GM12801 (cell line): ENCODE measurements around the gene VOPP1.

Source experiments
- TF ChIP-seq, protein P1 (sequence below): IDR thresholded peaks from one replicate; pipeline ENCODE4 v1.5.1; 2011; ENCODE audit warnings: control low read depth; ENCODE audit not compliant: insufficient read length; ENCODE audit errors: extremely low read depth

Gene VOPP1

DNA sequence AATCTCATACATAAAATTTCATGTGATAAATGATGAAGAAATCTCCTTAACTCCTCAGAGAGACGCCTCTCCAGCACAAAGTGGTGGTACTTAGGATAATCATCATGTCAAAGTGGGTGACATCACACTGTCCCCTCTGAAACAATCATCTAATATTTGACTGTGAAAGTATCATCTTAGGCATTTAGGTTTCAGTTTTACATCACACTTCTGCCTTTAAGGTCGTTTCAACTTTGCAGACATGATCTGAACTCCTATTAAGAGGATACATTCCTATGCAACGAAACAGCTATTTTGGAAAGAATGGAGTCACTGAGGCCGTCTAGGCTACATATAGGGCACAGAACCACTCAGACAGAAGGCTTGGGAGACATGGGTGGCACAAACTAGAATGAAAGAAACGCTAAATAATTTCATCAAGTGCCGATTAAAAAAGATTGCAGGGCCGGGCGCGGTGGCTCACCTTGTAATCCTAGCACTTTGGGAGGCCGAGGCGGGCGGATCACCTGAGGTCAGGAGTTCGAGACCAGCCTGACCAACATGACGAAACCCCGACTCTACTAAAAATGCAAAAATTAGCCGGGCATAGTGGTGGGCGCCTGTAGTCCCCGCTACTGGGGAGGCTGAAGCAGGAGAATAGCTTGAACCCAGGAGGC, 2.0 kb downstream of the VOPP1 start:
- TF ChIP-seq, protein P1, sequence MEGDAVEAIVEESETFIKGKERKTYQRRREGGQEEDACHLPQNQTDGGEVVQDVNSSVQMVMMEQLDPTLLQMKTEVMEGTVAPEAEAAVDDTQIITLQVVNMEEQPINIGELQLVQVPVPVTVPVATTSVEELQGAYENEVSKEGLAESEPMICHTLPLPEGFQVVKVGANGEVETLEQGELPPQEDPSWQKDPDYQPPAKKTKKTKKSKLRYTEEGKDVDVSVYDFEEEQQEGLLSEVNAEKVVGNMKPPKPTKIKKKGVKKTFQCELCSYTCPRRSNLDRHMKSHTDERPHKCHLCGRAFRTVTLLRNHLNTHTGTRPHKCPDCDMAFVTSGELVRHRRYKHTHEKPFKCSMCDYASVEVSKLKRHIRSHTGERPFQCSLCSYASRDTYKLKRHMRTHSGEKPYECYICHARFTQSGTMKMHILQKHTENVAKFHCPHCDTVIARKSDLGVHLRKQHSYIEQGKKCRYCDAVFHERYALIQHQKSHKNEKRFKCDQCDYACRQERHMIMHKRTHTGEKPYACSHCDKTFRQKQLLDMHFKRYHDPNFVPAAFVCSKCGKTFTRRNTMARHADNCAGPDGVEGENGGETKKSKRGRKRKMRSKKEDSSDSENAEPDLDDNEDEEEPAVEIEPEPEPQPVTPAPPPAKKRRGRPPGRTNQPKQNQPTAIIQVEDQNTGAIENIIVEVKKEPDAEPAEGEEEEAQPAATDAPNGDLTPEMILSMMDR: no peak

DNA sequence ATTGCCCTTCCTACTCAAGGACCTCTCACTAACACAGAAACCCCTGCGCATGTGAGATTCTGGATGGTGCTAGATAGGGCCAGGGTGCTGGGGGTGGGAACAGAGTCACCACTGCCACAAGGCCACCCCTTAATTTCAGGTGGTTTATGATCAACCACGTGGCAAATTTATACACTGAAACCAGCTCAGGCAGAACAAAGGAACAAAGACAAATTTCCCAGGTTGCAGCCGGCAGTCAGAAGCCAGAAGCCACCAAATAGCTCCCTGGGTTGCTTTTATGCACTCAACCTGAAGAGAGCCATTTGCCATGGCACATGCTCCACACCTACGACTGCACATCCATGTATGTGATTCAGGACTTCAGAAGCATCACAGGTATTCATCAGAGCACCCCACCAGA, 2.5 kb downstream of the VOPP1 start:
- TF ChIP-seq, protein P1: no peak

DNA sequence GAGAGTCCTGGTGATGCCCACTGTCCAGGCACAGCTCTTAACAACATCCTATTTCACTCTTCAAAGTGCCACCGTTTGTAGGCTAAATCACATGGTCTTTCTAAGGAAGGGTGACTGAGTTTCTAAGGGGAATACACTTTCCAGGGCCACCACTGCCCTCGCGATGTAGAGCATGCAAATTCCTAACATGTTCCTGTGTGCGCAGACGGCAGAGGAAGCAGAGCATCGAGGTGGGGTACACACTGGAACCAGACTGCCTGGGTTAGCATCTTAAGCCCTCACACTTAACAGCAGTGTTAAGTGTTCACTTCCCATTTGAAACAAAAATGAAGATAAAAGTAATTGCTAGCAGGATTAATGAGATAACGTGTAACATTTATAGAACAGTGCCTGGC, 3.0 kb downstream of the VOPP1 start:
- TF ChIP-seq, protein P1: no peak

DNA sequence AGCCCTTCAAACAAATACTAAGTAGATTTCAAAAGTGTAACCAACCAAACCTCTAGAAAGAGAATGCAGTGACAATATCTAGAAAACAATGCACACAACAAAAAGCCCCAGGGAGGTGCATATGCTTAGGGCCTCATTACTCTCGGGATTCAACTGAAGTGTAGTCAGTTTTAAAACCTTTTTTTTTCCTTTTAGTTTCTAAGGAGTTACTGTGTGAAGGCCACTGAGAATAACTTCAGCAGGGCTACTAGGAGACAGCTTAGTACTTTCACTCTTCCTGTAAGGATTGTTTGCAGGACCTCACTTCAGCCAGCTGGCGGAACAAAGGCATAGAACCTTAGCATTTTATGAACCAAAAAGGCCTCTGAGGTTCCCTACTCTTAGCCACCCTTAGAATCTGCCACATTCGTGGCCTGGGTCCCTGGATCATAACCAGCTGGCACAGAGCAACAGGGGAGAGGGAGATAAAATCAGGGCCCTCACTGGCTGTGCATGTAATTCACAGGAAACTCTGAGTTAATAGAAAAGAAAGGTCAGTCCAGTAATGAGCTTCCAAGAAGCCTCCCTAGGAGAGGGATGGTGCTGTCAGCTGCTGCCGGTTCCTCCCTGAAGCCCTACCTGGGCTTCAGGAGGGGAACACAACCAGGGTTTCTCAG, 3.6 kb downstream of the VOPP1 start:
- TF ChIP-seq, protein P1: no peak

DNA sequence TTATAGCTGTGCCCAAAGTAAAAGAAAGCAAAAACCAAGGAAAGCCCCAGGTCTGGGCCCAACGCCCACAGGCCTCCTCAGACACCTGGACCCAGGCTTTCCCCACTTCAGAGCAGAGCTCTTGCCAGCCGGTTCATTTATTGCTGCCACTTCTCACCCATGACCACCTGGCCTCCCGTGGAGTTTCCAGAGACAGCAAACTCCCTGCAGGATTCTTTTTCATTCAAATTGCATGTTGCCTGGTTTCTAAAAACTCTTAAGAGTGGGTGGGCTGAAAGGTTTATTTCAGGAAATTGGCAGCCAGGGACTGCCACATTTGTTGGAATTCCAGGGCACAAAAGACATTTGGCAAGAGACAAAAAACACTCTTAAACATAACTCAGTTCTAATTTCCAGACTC, 4.7 kb downstream of the VOPP1 start:
- TF ChIP-seq, protein P1: no peak

DNA sequence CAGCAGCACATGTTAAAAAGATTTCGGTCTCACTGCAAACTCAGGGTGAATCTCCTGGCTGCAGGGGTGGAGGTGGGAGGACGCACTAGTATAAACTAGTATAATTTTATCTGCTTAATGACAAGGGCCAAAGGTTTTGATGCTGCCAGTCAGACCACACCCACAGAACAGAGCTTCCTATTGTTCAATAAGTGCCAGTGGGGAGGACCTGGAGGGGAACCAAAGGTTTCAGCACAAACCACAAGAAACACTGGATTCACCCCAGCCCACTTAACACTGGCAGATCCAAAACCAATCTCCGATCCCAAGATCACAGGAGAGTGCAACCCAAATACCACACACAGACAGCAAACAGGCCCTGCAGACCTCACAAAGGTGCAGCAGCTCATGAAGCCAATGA, 6.6 kb downstream of the VOPP1 start:
- TF ChIP-seq, protein P1: no peak

DNA sequence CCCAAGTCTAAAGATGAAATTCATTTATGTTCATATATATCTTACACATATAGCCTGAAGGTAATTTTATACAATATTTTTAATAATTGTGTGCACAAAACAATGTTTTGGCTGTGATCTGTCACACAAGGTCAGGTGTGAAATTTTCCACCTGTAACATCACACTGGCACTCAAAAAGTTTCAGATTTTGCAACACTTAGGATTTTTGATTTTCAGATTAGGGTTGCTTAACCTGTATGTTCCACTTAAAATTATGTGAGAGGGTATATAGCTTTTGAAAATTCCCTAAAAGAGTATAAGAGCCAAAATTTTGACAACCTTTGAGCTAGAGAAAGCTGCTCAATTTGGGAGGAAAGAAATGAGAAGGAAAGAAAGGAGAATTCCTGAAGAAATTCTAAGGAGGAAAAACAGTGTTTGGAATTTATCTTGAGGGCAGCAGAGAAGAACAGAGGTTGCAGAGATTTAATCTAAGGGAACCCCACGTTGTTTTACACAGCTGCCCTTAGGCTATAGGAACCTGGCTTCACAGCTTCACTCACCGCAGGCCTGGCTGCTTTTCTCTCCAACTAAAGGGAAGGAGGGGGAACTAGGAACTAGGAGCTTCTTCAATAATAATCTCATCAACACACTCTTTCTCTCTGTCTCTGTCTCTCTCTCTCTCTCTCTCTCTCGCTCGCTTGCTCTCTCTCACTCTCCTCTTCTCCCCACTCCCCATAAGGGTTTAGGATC, 8.5 kb downstream of the VOPP1 start:
- TF ChIP-seq, protein P1: no peak
